ENCODE results near the gene TMEM200B. TPM values are rescaled to one million over a fixed set of nuclear protein-coding genes. Genes with fewer than 3 reads are reported as not detected.
"Not testable (repeated sequence)": the region's sequence is repeated elsewhere in the genome, so short reads cannot be mapped to it uniquely, and the experiment has no call there.

The TMEM200B gene
- not detected in 2 replicates for total RNA-seq

GRCh38 chr1:29123887-29124365 lies at the start of gene TMEM200B:
TMEM200B (minus strand) TSS chr1:29123903; CDS start chr1:29121828, 2,075 bp downstream.
- intact Hi-C loops (cut with micrococcal nuclease) = no loop called here

- intact Hi-C loops (cut with micrococcal nuclease) = no loop called here
Observed at GRCh38 chr1:29172415-29172939, 48.8 kb upstream of the TMEM200B start.

- intact Hi-C loops (cut with micrococcal nuclease) = no loop called here
Observed at GRCh38 chr1:29171521-29171920, 47.8 kb upstream of the TMEM200B start.

GRCh38 chr1:29171089-29171488 lies 47.4 kb upstream of the TMEM200B start:
- intact Hi-C loops (cut with micrococcal nuclease) = no loop called here

- intact Hi-C loops (cut with micrococcal nuclease) = no loop called here
Observed at GRCh38 chr1:29169976-29170375, 46.3 kb upstream of the TMEM200B start.

- intact Hi-C loops (cut with micrococcal nuclease) = no loop called here
Observed at GRCh38 chr1:29167904-29168303, 44.2 kb upstream of the TMEM200B start.

GRCh38 chr1:29166291-29166878 lies 42.7 kb upstream of the TMEM200B start:
- intact Hi-C loops (cut with micrococcal nuclease) = no loop called here

GRCh38 chr1:29164588-29164987 lies 40.9 kb upstream of the TMEM200B start:
- intact Hi-C loops (cut with micrococcal nuclease) = no loop called here

- intact Hi-C loops (cut with micrococcal nuclease) = no loop called here
Observed at GRCh38 chr1:29162476-29163138, 38.9 kb upstream of the TMEM200B start.

- intact Hi-C loops (cut with micrococcal nuclease) = no loop called here
Observed at GRCh38 chr1:29162025-29162424, 38.3 kb upstream of the TMEM200B start.

GRCh38 chr1:29159773-29160172 lies 36.1 kb upstream of the TMEM200B start:
- intact Hi-C loops (cut with micrococcal nuclease) = no loop called here

- intact Hi-C loops (cut with micrococcal nuclease) = no loop called here
Observed at GRCh38 chr1:29157269-29157601, 33.5 kb upstream of the TMEM200B start.

- intact Hi-C loops (cut with micrococcal nuclease) = no loop called here
Observed at GRCh38 chr1:29156543-29157268, 33.0 kb upstream of the TMEM200B start.

GRCh38 chr1:29152046-29152805 lies 28.5 kb upstream of the TMEM200B start:
- intact Hi-C loops (cut with micrococcal nuclease) = no loop called here

GRCh38 chr1:29150346-29150745 lies 26.6 kb upstream of the TMEM200B start:
- intact Hi-C loops (cut with micrococcal nuclease) = not testable (repeated sequence)

- intact Hi-C loops (cut with micrococcal nuclease) = no loop called here
Observed at GRCh38 chr1:29148656-29149491, 25.2 kb upstream of the TMEM200B start.

GRCh38 chr1:29145739-29146437 lies 22.2 kb upstream of the TMEM200B start:
- intact Hi-C loops (cut with micrococcal nuclease) = no loop called here

- intact Hi-C loops (cut with micrococcal nuclease) = no loop called here
Observed at GRCh38 chr1:29144178-29144577, 20.5 kb upstream of the TMEM200B start.

- intact Hi-C loops (cut with micrococcal nuclease) = no loop called here
Observed at GRCh38 chr1:29142714-29143113, 19.0 kb upstream of the TMEM200B start.

- intact Hi-C loops (cut with micrococcal nuclease) = no loop called here
Observed at GRCh38 chr1:29136391-29136915, 12.8 kb upstream of the TMEM200B start.
